ENCODE results near the gene CFAP99. TPM values are rescaled to one million over a fixed set of nuclear protein-coding genes. Genes with fewer than 3 reads are reported as not detected.

The CFAP99 gene
- total and polyA plus RNA-seq, 2 donors (not counting 1 experiment from before 2014, with no cell fraction given), result under 0.01 TPM; not detected in 1

DNA sequence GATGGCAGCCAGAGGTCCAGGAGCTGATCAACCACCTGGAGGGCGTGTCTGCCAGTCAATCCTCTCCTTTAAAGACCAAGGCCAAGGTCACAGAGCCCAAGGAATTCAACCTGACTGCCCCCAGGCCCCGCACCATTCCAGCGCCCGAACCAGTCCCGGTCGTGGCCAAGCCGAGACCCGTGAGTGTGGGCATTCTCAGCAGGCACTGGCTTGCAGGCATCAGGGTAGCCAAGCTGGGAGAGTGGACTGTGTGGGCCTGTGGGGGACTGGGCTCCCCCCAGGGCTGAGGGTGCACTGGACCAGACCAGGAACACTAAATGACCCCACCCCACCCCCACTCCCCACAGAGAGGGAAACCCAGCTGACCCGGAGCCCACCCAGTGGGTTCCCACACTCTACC lies 26.4 kb downstream of the CFAP99 start:
- H3K4me1 ChIP-seq (ENCODE audit: control insufficient read depth, extremely low read depth, insufficient read depth, low read length), result no peaks in the 10 kb centered on the region
- no peak overlapping the region for H3K27ac ChIP-seq (ENCODE audit: insufficient read depth, low read length)
- no peaks in the 10 kb centered on the region for H4K20me1 ChIP-seq (ENCODE audit: control insufficient read depth, extremely low read depth, insufficient read depth, low read length)
- no peak overlapping the region for H3K4me3 ChIP-seq (replicated peaks in 1 of 4; ENCODE audit: control extremely low read depth in 1 of 4, insufficient read depth in 1 of 4, low read depth in 3 of 4, low read length in 4 of 4)
- no peaks in the 10 kb centered on the region for H3K9me3 ChIP-seq (ENCODE audit: control insufficient read depth, insufficient read depth, low read depth, low read length)
- H3K79me2 ChIP-seq (ENCODE audit: control insufficient read depth, insufficient read depth, low read length), result no peaks in the 10 kb centered on the region
- H3K27me3 ChIP-seq (ENCODE audit: control insufficient read depth, insufficient read depth, low read length), result peaks cover 5% of the 10 kb centered on the region
- no peaks in the 10 kb centered on the region for H3K36me3 ChIP-seq (ENCODE audit: control insufficient read depth, insufficient read depth, low read length)
- TF ChIP-seq, protein P1, sequence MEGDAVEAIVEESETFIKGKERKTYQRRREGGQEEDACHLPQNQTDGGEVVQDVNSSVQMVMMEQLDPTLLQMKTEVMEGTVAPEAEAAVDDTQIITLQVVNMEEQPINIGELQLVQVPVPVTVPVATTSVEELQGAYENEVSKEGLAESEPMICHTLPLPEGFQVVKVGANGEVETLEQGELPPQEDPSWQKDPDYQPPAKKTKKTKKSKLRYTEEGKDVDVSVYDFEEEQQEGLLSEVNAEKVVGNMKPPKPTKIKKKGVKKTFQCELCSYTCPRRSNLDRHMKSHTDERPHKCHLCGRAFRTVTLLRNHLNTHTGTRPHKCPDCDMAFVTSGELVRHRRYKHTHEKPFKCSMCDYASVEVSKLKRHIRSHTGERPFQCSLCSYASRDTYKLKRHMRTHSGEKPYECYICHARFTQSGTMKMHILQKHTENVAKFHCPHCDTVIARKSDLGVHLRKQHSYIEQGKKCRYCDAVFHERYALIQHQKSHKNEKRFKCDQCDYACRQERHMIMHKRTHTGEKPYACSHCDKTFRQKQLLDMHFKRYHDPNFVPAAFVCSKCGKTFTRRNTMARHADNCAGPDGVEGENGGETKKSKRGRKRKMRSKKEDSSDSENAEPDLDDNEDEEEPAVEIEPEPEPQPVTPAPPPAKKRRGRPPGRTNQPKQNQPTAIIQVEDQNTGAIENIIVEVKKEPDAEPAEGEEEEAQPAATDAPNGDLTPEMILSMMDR (conservative IDR thresholded peaks at IDR 0.05 in 1 of 2, IDR thresholded peaks at IDR 0.05 in 1 of 2; ENCODE audit: low read depth in 1 of 2, low read length in 2 of 2), result no peak
- no peak for TF ChIP-seq EZH2 (IDR thresholded peaks at IDR 0.05; ENCODE audit: low read length, missing control alignments)
- no peak for DNase-seq (ENCODE audit: low read depth in 2 of 2)
- H3K4me2 ChIP-seq (ENCODE audit: extremely low read depth, insufficient read depth, low read length), result no peak overlapping the region
- no peak overlapping the region for H3K9ac ChIP-seq (ENCODE audit: insufficient read depth, low read length)
- no peak overlapping the region for H2AFZ ChIP-seq (ENCODE audit: low read length)

DNA sequence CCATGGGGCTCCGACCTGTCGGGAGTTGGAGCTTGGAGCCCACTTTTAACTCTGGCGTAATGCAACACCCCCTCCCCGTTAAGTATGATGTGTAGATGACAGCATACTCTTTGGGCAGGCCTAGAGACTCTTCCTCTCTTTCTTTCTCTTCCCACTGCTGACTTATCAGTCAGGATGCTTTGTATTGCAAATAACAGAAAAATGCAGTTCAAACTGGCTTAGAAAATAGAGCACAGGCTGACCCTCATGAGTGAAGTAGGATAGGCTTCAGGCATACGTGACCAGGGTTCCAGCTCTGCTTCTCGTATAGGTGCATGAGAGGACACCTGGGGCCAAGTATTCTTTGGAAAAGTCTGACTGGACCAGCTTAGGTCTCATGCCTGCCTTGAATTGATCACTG lies 26.8 kb downstream of the CFAP99 start:
- peaks cover 5% of the 10 kb centered on the region for H3K27me3 ChIP-seq (ENCODE audit: control insufficient read depth, insufficient read depth, low read length)
- DNase-seq (ENCODE audit: low read depth in 2 of 2), result no peak
- no peak overlapping the region for H2AFZ ChIP-seq (ENCODE audit: low read length)
- TF ChIP-seq, protein P1 (conservative IDR thresholded peaks at IDR 0.05 in 1 of 2, IDR thresholded peaks at IDR 0.05 in 1 of 2; ENCODE audit: low read depth in 1 of 2, low read length in 2 of 2), result no peak
- TF ChIP-seq EZH2 (IDR thresholded peaks at IDR 0.05; ENCODE audit: low read length, missing control alignments), result no peak
- H3K79me2 ChIP-seq (ENCODE audit: control insufficient read depth, insufficient read depth, low read length), result no peaks in the 10 kb centered on the region
- H3K9me3 ChIP-seq (ENCODE audit: control insufficient read depth, insufficient read depth, low read depth, low read length), result no peaks in the 10 kb centered on the region
- no peak overlapping the region for H3K4me2 ChIP-seq (ENCODE audit: extremely low read depth, insufficient read depth, low read length)
- no peaks in the 10 kb centered on the region for H3K36me3 ChIP-seq (ENCODE audit: control insufficient read depth, insufficient read depth, low read length)
- no peak overlapping the region for H3K27ac ChIP-seq (ENCODE audit: insufficient read depth, low read length)
- H4K20me1 ChIP-seq (ENCODE audit: control insufficient read depth, extremely low read depth, insufficient read depth, low read length), result no peaks in the 10 kb centered on the region
- H3K4me1 ChIP-seq (ENCODE audit: control insufficient read depth, extremely low read depth, insufficient read depth, low read length), result no peaks in the 10 kb centered on the region
- no peak overlapping the region for H3K4me3 ChIP-seq (replicated peaks in 1 of 4; ENCODE audit: control extremely low read depth in 1 of 4, insufficient read depth in 1 of 4, low read depth in 3 of 4, low read length in 4 of 4)
- no peak overlapping the region for H3K9ac ChIP-seq (ENCODE audit: insufficient read depth, low read length)

DNA sequence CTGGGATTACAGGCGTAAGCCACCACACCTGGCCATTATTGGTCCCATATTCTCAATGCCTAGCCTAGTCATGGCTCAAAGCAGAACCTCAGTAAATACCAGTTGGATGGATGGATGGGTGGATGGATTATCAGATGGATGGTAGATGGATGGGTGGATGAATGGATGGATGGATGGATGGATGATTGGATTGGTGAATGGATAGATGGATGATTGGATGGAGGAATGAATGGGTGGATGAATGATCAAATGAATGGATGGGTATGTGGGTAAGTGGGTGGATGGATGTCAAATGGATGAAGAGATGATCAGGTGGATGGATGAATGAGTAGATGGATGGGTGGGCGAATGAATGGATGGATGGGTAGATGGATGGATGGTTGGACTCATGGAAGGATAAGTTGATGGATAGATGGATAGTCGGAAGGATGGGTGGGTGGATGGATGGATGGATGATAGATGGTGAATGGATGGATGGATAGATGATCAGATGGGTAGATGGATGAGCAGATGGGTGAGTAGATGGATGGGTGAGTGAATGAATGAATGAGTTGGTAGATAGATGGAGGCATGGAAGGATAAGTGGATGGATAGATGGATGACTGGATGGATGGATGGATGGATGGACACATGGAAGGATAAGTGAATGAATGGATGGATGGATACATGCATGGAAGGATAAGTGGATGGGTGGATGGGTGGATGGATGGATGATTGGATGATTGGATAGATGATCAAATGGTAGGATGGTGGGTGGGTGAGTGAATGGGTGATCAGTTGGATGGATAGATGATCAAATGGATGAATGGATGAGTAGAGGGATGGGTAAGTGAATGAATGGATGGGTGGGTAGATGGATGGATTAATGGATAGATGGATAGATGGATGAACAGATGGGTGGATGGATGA lies 28.2 kb downstream of the CFAP99 start:
- H3K36me3 ChIP-seq (ENCODE audit: control insufficient read depth, insufficient read depth, low read length), result no peaks in the 10 kb centered on the region
- DNase-seq (ENCODE audit: low read depth in 2 of 2), result no peak
- H3K79me2 ChIP-seq (ENCODE audit: control insufficient read depth, insufficient read depth, low read length), result no peaks in the 10 kb centered on the region
- peaks cover 5% of the 10 kb centered on the region for H3K27me3 ChIP-seq (ENCODE audit: control insufficient read depth, insufficient read depth, low read length)
- no peaks in the 10 kb centered on the region for H3K9me3 ChIP-seq (ENCODE audit: control insufficient read depth, insufficient read depth, low read depth, low read length)
- no peak overlapping the region for H3K4me2 ChIP-seq (ENCODE audit: extremely low read depth, insufficient read depth, low read length)
- H4K20me1 ChIP-seq (ENCODE audit: control insufficient read depth, extremely low read depth, insufficient read depth, low read length), result no peaks in the 10 kb centered on the region
- no peak overlapping the region for H3K27ac ChIP-seq (ENCODE audit: insufficient read depth, low read length)
- no peaks in the 10 kb centered on the region for H3K4me1 ChIP-seq (ENCODE audit: control insufficient read depth, extremely low read depth, insufficient read depth, low read length)
- no peak overlapping the region for H3K9ac ChIP-seq (ENCODE audit: insufficient read depth, low read length)
- no peak overlapping the region for H2AFZ ChIP-seq (ENCODE audit: low read length)
- no peak overlapping the region for H3K4me3 ChIP-seq (replicated peaks in 1 of 4; ENCODE audit: control extremely low read depth in 1 of 4, insufficient read depth in 1 of 4, low read depth in 3 of 4, low read length in 4 of 4)
- TF ChIP-seq, protein P1 (conservative IDR thresholded peaks at IDR 0.05 in 1 of 2, IDR thresholded peaks at IDR 0.05 in 1 of 2; ENCODE audit: low read depth in 1 of 2, low read length in 2 of 2), result no peak
- TF ChIP-seq EZH2 (IDR thresholded peaks at IDR 0.05; ENCODE audit: low read length, missing control alignments), result no peak

All from fibroblast of lung (primary cell).